Gastroesophageal sphincter (tissue), 4 donors: ENCODE measurements around the gene FNDC8. TPM values are rescaled to one million over a fixed set of nuclear protein-coding genes. Genes with fewer than 3 reads are reported as not detected.
A peak's percentile ranks its signal among the peaks of the same experiment; 100 is the strongest.

Experiments
- ATAC-seq: fragments of 150-250 bp; one replicate; pipeline ENCODE4 v1.9.1; 2016; ENCODE audit warnings: mild to moderate bottlenecking, moderate library complexity
- H3K27ac ChIP-seq, 4 donors: fragments of 200-600 bp; sonication (generic) in 3 of 4; 1 replicate in 3 of 4; 2 replicates in 1 of 4; pipeline ENCODE4 v1.5.1; 2016 to 2019
- H3K27me3 ChIP-seq: fragments of 200-600 bp; sonication (generic); one replicate; pipeline ENCODE4 v1.5.1; 2019
- H3K36me3 ChIP-seq, 2 donors: fragments of 200-600 bp; sonication (generic); one replicate each; pipeline ENCODE4 v1.5.1; 2019; ENCODE audit warnings: control low read depth in 1 of 2
- H3K4me1 ChIP-seq, 3 donors: fragments of 200-600 bp; sonication (generic); 1 replicate in 2 of 3; 2 replicates in 1 of 3; pipeline ENCODE4 v1.5.1; 2016 to 2019; ENCODE audit warnings: control low read depth in 2 of 3
- H3K4me3 ChIP-seq, 2 donors: fragments of 200-600 bp; sonication (generic); one replicate each; pipeline ENCODE4 v1.5.1; 2019; ENCODE audit warnings: mild to moderate bottlenecking in 1 of 2, moderate library complexity in 1 of 2
- H3K9me3 ChIP-seq, 3 donors: fragments of 200-600 bp; sonication (generic); one replicate each; pipeline ENCODE4 v1.5.1; 2017 to 2019; ENCODE audit warnings: control low read depth in 2 of 3
- CTCF ChIP-seq, 4 experiments: fragments of 200-600 bp in 2 of 4; fragments of 450-650 bp in 2 of 4; sonication (generic) in 1 of 4; IDR thresholded peaks; one replicate each; pipeline ENCODE4 v1.5.1; 2017 to 2019; ENCODE audit warnings: antibody characterized with exemption in 4 of 4, mild to moderate bottlenecking in 2 of 4, moderate library complexity in 2 of 4
- EP300 ChIP-seq: sonication (generic); formaldehyde crosslinking; IDR thresholded peaks from one replicate; pipeline ENCODE4 v1.6.1; 2017; ENCODE audit warnings: antibody characterized with exemption, mild to moderate bottlenecking
- POLR2A ChIP-seq, 2 donors: fragments of 450-650 bp; IDR thresholded peaks; one replicate each; pipeline ENCODE4 v1.6.1; 2017; ENCODE audit warnings: antibody characterized with exemption in 2 of 2, mild to moderate bottlenecking in 2 of 2, moderate library complexity in 1 of 2
- POLR2AphosphoS5 ChIP-seq: sonication (generic); formaldehyde crosslinking; IDR thresholded peaks from one replicate; pipeline ENCODE4 v1.6.1; 2017; ENCODE audit warnings: antibody characterized with exemption
- WGBS, 2 donors: methylation state at CpG; one replicate each; pipeline ENCODE4 v1.1.5; 2018; ENCODE audit warnings: low coverage in 1 of 2; 5-methylcytosine and 5-hydroxymethylcytosine counted together
- total RNA-seq, 4 donors: library from RNA; depleted of rRNA; stranded (reverse); fragments of >200 nt; gene quantifications; one replicate each; pipeline ENCODE4 v1.1.0, GENCODE V29; 2016

FNDC8 gene
- total RNA-seq, 4 donors from 2014 or later = not detected

GRCh38 chr17:35076874-35077273 lies 44.5 kb upstream of the FNDC8 start:
- no peak overlapping the region for H3K4me3 ChIP-seq
- H3K4me1 ChIP-seq = peaks cover 2 to 15% (median 3%) of the 10 kb centered on the region in 3 donors
- 93% methylated on average over 1 of the region's 1 CpG; no CpG with 5 or more reads in 1 of the 2 donors for WGBS, 2 donors
- H3K27ac ChIP-seq = no peak overlapping the region
- no peaks in the 10 kb centered on the region for H3K36me3 ChIP-seq
- no peaks in the 10 kb centered on the region for H3K9me3 ChIP-seq
- ATAC-seq = no peak
- no peak for TF ChIP-seq POLR2A (IDR thresholded peaks at IDR 0.05)
- TF ChIP-seq CTCF (IDR thresholded peaks at IDR 0.05) = no peak
- TF ChIP-seq EP300 = no peak
- TF ChIP-seq POLR2AphosphoS5 = no peak
- no peaks in the 10 kb centered on the region for H3K27me3 ChIP-seq

GRCh38 chr17:35079547-35080423 lies 41.6 kb upstream of the FNDC8 start:
- no peak overlapping the region for H3K4me3 ChIP-seq
- no peaks in the 10 kb centered on the region for H3K9me3 ChIP-seq
- no peak overlapping the region for H3K27ac ChIP-seq
- 100% methylated on average over 1 of the region's 1 CpG for WGBS, 2 donors
- no peak for TF ChIP-seq POLR2A (IDR thresholded peaks at IDR 0.05)
- no peak for TF ChIP-seq CTCF (IDR thresholded peaks at IDR 0.05)
- no peak for TF ChIP-seq POLR2AphosphoS5
- no peak for TF ChIP-seq EP300
- H3K36me3 ChIP-seq = no peaks in the 10 kb centered on the region
- no peak for ATAC-seq
- H3K27me3 ChIP-seq = no peaks in the 10 kb centered on the region
- peaks cover 3 to 24% (median 6%) of the 10 kb centered on the region in 3 donors for H3K4me1 ChIP-seq

- no peaks in the 10 kb centered on the region for H3K36me3 ChIP-seq
- H3K4me1 ChIP-seq = peaks cover 0 to 20% (median 6%) of the 10 kb centered on the region in 3 donors
- no peaks in the 10 kb centered on the region for H3K27me3 ChIP-seq
- no peak for TF ChIP-seq POLR2AphosphoS5
- no peak for TF ChIP-seq EP300
- 46 to 56% methylated on average over 1 of the region's 1 CpG for WGBS, 2 donors
- no peak overlapping the region for H3K4me3 ChIP-seq
- H3K9me3 ChIP-seq = no peaks in the 10 kb centered on the region
- no peak for ATAC-seq
- no peak overlapping the region for H3K27ac ChIP-seq
Observed at GRCh38 chr17:35080536-35080935, 40.9 kb upstream of the FNDC8 start.

GRCh38 chr17:35081638-35082037 lies 39.8 kb upstream of the FNDC8 start:
- no peak for TF ChIP-seq EP300
- TF ChIP-seq POLR2A (IDR thresholded peaks at IDR 0.05) = no peak
- TF ChIP-seq CTCF (IDR thresholded peaks at IDR 0.05) = no peak
- no peak for TF ChIP-seq POLR2AphosphoS5
- Histone ChIP-seq H3K27ac (no peak overlapping the region), H3K4me3 (no peak overlapping the region), H3K4me1 (peaks cover 0 to 20% (median 6%) of the 10 kb centered on the region in 3 donors), H3K9me3 (no peaks in the 10 kb centered on the region), H3K27me3 (no peaks in the 10 kb centered on the region), H3K36me3 (no peaks in the 10 kb centered on the region)
- 86 to 95% methylated on average over 1 of the region's 1 CpG for WGBS, 2 donors
- no peak for ATAC-seq

- no peak for TF ChIP-seq EP300
- TF ChIP-seq POLR2AphosphoS5 = peak; percentile 50
- 13 to 37% methylated on average over 3 of the region's 3 CpGs for WGBS, 2 donors
- H3K9me3 ChIP-seq = no peaks in the 10 kb centered on the region
- H3K36me3 ChIP-seq = no peaks in the 10 kb centered on the region
- no peak overlapping the region for H3K4me3 ChIP-seq
- peaks cover 0 to 25% (median 6%) of the 10 kb centered on the region in 3 donors for H3K4me1 ChIP-seq
- H3K27me3 ChIP-seq = no peaks in the 10 kb centered on the region
- no peak overlapping the region for H3K27ac ChIP-seq
- no peak for ATAC-seq
Observed at GRCh38 chr17:35082073-35082657, 39.2 kb upstream of the FNDC8 start.
